ENCODE results near the gene GPR32. TPM values are rescaled to one million over a fixed set of nuclear protein-coding genes. Genes with fewer than 3 reads are reported as not detected.
"Not testable (repeated sequence)": the region's sequence is repeated elsewhere in the genome, so short reads cannot be mapped to it uniquely, and the experiment has no call there.

GPR32 gene
- polyA plus RNA-seq, 10 donors: not detected

DNA sequence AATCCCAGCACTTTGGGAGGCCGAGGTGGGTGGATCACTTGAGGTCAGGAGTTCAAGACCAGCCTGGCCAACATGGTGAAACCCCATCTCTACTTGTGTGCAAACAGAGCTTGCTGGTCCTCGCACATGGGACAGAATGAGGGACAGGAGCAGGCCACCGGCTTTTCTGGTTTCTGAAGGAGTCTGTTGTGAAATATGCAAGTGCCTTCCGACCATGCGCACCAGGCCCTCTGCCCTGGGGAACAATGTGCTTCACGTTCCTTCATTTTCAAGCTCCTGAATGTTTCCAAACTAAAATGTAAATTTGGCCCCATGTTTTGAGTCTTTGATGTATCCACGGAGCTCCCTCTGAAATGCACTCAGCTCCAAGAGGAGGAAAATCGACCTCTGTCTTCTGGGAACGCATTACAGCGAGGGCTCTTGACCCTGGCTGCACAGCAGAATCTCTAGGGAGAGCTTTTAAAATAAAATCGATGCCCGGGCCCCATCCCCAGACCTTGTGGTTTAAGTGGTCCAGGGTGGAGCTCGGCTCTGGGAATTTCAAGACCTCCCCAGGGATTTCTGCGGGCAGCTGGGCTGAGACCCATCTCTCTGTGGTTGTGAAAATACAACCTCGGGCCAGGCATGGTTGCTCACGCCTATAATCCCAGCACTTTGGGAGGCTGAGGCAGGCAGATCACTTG is 10.6 kb downstream of the GPR32 start:
- no peak for DNase-seq

DNA sequence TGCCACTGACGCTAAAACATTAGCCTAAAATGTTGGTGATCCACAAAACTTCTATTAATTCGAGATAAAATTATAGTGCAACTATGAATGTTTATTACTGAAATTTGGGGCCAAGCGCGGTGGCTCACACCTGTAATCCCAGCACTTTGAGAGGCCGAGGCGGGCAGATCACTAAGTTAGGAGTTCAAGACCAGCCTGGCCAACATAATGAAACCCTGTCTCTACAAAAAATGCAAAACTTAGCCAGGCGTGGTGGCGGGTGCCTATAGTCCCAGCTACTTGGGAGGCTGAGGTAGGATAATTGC is 13.5 kb downstream of the GPR32 start:
- not testable (repeated sequence) for DNase-seq

DNA sequence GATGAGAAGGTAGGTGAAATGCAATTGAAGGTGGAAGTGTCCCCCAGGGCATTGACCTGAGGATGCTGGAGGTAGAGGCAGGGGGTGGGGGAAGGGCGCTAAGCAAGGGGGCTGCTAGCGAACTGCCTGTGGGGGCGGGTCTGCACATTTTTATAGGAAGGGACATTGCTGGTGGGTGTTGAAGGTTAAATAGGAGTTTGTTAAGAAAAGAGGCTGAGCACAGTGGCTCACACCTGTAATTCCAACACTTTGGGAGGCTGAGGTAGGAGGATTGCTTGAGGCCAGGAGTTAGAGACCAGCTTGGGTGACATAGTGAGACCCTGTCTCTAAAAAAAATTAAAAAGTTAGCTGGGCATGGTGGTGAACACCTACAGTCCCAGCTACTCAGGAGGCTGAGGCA is 14.4 kb downstream of the GPR32 start:
- no peak for DNase-seq

DNA sequence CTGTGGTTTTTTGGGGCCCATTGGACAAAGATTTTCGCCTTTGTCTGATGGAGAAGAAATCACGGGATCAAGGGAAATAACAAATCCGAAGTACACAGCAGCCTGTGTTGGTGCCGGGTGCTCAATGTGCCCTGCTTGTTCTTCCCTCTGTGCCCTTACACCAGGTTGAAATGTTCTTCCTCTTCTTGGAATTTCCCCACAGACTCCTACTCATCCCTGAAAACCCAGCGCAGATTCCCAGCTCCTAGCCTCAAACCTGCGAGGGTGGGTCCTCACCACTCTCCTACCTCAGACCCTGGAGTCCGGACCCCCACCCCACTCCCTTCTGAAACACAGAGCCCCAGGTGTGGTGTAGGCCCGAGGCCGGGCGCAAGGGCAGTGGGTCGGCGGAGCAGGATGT is 15.1 kb downstream of the GPR32 start:
- no peak for DNase-seq

DNA sequence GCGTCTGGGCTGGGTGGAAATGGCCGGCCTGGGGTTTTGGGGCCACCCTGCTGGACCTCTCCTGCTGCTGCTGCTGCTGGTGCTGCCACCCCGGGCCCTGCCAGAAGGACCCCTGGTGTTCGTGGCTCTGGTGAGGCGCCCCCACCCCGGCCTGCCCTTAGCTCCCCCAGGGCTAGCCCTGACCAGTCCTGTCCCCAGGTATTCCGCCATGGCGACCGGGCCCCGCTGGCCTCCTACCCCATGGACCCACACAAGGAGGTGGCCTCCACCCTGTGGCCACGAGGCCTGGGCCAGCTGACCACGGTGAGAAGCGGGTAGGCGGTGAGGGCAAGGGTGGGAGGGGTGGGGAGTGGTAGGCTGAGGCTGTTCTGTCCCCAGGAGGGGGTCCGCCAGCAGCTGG is 20.1 kb downstream of the GPR32 start, which contains the start of gene ACP4:
Gene ACP4, plus strand, starts transcription at position 20 of the 400 bp plus-strand sequence. Its CDS starts 0 bp downstream, at position 20.
- DNase-seq: no peak

DNA sequence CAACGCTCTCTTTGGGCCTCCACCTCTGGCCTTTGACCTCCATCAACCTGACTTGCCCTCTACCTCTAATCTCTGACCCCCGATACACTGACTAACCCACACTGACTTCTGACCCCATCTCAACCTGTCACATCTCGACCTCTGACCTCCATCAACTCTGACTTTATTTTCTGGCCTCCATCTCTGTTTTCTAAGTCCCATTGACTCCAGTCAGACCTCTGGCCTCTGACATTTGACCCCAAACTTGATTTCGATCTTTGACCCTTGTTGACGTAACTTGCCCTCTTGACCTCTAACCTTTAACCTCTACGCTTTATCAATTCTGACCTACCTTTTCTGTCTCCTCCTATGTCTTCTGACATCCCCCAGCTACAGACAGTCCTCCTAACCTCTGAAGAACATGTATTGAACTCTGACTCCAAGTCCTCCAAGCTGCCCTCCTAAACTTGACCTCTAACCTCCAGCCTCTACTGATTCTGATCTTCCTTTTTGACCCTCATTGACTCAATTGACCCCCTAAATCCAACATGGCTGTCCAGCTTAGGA is 20.7 kb downstream of the GPR32 start:
- DNase-seq: no peak

DNA sequence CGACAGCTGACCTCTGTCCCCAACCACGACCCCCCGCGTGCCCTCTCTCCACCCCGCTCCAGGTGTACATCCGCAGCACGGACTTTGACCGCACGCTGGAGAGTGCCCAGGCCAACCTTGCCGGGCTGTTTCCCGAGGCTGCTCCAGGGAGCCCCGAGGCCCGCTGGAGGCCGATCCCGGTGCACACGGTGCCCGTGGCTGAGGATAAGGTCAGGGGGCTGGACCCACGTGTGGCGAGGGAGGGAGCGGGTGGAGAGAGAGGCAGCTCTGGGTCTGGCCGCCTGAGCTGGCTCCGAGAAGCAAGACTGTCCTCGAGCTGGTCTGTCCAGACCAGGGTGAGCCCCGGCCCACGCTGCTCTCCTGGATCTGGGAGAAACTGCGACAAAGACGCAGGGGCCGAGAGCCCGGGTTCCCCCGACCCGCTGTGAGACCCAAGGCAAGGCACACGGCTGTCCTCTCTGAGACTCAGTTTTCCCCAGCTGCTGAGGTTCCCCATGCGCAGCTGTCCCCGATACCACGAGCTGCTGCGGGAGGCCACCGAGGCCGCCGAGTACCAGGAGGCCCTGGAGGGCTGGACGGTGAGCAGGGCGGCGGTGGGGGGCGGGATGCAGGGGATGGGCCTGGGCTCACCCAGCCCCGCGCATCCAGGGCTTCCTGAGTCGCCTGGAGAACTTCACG is 21.5 kb downstream of the GPR32 start:
- DNase-seq: no peak

DNA sequence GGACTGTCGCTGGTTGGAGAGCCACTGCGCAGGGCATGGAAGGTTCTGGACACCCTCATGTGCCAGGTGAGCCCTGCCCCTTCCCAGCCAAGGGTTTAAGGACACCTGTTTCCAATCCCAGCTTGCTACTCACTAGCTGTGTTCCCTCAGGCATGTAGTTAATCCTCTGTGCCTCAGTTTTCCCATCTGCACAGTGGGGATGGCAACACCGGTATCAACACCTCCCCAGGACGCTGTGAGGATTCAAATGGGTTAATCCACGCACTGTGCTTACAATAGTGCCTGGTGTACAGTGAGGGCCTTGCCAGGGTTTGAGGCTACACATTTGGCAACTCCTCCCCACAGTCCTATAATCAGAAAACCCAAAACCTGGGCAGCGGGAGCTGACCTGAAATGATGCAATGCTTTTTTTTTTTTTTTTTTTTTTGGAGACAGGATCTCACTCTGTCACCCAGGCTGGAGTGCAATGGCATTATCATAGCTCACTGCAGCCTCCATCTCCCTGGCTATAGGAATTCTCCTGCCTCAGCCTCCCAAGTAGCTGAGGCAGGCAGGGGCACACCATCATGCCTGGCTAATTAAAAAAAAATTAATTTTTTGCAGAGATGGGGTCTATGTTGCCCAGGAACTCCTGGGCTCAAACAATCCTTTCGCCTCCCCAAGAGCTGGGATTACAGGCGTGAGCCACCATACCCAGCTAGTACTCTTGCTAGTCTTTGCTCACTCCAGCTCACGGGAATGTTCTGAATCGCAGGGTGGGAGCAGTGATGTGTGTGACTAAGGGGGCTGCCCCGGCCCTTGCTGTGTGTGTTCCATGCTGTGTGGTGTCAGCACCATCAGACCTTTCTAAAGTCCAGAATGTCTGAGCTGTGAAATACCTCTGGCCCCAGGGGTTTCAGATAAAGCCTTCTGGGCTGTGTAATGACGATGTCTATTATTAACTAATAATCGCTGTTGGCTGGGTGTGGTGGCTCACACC is 22.3 kb downstream of the GPR32 start:
- DNase-seq: no peak

DNA sequence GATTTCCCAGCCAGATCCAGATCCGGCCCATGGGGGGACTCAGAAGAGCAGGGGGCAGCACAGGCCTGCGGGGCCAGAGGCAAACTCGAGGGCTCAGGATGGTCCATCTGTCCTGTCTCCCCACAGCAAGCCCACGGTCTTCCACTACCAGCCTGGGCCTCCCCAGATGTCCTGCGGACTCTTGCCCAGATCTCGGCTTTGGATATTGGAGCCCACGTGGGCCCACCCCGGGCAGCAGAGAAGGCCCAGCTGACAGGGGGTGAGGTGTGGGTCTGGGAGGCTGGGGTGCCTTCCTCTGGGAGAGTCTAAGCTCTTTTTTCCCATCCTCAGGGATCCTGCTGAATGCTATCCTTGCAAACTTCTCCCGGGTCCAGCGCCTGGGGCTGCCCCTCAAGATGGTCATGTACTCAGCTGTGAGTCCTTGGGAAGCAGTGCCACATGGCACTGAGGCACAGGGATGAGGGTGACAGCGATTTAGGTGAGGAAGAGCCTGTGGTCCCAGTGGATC is 23.3 kb downstream of the GPR32 start:
- DNase-seq: no peak

DNA sequence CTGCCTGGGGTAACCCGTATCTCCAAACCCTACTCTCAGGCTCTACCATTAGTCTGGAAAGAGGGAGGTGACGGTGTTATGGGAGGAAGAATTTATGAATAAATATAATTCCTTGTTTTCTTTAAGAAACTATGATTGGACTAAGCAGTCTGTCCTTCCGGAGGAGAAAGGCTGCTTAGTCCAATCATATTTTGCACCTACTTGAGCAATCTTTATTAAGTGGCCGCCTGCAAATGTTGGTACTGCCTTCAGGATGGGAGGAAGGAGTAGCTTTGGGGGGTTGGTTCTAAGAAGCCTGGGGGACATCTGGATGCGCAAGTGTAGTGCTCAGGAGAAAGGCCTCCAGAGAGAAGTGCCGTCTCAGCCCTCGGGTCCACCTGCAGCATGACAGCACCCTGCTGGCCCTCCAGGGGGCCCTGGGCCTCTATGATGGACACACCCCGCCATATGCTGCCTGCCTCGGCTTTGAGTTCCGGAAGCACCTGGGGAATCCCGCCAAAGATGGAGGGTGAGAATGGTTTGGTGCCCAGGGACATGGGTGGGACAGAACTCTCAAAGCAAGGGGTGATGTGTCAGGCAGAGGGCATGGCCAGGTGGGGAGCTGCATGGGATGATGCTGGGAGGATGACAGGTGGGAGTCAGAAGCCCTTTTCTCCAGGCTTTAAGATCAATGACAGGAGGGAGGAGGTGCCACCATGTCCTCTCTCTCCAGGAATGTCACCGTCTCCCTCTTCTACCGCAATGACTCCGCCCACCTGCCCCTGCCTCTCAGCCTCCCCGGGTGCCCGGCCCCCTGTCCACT is 24.0 kb downstream of the GPR32 start:
- no peak for DNase-seq

DNA sequence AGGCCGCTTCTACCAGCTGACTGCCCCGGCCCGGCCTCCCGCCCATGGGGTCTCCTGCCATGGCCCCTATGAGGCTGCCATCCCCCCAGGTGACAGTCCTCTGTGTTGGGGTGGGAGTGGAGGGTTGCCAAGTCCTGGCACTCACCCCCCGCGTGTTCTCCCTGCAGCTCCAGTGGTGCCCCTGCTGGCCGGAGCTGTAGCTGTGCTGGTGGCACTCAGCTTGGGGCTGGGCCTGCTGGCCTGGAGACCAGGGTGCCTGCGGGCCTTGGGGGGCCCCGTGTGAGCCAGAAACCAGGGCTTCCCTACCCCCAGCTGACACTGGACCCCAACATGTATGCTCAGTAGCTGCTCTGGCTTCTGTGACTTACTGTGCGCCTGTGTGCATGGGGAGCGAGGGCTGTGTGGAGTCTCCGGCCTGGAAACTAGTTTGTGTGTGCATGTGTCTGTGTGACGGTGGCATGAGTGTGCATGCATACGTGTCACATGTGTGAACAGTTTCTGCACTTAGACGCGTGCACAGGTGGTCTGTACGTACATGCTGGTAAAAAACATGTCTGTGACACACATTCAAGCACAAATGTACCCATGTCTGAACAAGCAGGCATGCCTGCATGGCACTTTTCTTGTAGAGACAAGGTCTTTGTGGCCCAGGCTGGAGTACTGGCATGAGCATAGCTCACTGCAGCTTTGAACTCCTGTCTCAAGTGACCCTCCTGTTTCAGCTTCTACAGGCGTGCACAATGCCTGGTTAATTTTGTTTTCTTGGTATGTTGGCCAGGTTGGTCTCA is 24.8 kb downstream of the GPR32 start:
- no peak for DNase-seq

DNA sequence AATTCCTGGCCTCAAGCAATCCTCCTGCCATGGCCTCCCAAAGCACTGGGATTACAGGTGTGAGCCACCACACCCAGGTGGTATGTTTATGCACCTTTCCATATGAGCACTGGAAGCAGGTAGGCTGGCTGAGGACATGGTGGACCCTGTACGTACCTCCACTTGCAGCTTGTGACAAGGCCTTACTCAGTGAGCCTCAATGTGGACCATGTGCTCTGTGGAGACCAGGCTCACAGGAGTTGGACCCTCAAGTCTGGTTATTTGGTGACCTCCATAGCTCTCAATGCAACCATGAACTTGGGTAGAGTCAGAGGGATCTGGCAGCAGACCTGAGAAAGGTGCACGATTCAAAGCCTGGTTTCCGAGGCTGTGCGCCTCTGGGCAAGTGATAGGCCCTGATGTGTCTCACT is 25.4 kb downstream of the GPR32 start:
- DNase-seq: no peak

DNA sequence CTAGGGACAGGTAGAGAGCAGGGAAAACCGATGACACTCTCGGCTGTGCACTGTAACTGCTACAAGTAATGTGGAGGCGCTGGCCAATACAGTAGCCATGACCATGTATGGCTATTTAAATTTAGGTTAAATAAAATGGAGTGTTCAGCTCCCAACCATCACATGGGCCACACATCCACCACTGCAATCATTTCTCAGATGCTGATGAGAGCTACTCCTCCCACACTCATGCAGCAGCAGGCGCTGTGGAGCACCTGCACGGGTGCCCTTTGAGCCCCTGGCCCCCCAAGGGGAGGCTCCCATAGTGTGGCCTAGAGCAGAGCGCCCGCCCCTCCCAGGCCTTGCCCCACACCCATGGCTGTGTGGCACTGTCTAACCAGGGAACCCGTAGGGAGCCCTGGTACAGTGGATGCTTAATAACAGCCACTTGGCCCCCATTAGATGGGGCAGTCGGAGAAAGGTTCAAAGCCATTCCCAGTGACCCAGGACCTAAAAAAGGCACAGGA is 25.9 kb downstream of the GPR32 start:
- no peak for DNase-seq

DNA sequence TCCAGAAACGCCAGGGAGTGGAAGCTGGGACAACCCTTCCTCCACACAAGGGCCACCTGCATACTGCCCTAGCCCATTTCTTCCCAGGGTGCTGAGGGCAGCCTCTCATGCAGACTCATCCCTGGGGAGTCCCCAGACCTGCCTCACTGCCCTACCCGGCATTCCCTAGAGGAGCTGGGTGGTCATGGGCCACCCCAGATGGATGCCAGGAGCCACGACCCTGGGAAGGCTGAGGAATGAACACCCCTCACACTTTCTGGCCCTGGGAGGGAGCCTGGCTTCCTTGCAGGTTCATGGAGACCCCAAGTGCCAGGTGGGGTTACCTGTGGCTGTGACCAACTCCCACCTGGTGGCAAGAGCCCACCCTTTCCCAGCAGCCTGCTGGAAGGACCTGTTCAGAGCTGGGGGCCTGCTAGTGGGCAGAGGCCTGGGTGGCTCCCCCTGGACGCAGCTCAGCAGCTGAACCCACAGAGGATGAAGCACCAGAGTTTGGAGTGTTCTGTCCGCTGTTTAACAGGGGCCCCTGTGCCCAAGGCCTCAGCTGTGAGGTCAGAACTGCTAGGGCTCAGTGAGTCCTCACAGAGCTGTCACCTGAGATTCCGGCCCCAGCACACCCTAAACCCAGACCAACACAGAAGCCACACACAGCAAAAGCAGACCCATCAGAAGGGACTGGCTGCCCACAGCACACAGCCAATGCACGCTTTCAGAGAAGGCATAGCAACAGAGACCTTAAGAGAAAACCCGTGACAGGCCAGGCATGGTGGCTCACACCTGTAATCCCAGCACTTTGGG is 26.6 kb downstream of the GPR32 start:
- DNase-seq: no peak

DNA sequence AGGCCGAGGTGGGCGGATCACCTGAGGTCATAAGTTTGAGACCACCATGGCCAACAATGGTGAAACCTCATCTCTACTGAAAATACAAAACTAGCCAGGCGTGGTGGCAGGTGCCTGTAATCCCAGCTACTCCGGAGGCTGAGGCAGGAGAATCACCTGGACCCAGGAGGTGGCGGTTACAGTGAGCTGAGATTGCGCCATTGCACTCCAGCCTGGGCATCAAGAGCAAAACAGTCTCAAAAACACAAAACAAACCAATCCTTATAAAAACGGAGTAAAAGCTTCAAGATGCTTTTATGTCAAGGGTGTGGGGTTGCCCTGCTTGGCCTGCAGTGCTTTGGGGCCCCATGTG is 27.1 kb downstream of the GPR32 start:
- no peak for DNase-seq

DNA sequence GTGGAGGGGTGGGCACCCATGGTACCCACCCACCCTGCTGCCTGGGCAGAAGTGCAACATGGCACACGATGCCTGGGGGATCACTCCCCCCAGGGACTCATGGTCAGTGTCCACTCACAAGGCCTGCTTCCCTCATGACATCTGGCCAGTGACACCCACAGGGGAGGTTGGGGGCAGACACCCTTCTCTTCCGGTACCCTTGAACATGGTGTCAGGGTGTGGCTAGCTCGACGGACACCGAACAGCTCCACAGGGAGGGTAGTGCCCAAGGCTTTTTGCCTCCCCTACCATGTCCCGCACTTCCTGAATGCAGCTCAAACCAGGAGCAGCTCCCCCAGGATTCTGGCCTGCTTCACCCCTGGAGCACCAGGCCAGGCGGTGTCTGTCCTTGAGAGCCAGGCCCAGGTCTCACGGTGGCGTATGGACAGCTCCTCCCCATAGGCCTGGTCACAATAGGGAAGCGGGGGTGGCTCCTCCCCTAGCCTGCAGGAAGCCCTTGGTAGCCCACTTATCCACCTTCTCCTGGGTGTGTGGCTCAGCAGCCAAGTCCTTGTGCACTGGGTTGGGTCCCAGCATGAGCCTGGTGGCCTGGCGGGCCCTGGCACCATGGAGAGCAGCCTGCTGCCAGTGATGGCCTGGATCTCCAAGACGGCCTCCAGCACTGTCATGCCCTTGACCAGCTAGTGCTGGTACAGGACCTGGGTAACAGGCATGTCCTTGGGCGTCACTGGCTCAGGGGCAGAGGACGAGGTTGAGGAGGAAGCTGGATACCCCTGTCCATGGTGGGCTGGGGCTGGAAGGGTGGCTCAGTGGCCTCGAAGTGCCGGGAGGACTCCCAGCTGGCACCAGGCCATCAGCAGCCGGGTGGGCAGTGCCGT is 27.8 kb downstream of the GPR32 start:
- no peak for DNase-seq

DNA sequence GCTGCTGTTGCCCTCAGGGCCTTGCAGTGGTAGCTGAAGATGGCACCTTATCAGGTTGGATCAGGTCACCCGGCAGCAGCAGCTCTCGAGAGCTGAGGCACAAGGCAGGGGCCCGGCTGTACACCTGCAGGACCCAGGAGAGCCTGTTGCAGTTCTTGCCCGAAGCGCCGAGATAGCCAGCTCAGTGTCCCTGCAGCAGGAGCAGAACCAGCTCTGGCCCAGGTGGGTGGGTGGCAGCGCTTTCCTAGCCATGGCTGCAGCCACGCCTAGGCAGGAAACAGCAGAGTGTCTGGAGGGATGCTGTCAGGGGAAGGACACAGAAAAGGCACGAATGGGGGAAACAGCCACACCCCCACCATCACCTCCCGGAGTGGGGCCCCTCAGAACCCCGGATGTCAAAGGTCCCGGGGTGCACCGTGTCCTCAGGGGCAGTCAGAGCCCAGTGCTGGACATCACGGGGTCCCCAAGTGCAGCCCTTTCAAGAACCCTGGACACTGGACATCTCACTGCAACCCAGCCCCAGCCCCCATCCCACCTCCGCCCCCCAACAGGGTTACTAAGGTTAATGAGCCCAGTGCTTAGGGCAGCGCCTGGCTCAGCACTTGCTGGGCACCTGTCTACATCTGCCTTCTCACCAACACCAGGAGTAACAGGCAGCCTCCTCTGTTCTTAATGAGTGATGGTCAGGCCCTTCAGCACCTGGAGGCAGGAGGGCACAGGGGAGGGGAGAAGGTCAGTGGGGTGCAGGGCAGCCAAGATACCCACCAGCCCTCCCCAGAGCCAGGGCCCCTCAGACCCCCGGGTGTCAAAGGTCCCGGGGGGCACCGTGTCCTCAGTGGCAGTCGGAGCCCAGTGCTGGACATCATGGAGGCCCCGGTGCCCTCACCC is 28.6 kb downstream of the GPR32 start:
- DNase-seq: no peak

DNA sequence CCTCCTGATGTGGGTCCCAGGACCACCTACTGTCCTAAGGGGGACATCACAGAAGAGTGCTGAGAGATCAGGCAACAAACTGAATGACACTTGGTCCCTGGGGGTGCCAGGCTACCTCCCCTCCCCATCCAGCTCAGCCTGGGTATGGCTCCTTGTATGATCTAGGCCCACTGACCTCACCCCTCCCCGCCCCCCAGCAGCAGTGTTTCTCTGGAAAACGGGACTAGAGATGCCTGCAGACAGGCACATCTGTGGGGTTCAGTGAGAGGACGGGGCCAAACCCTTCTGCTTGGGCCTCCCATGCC is 29.2 kb downstream of the GPR32 start:
- DNase-seq: no peak
